Mesothelial cell of epicardium (in vitro differentiated cells): Measurements from ENCODE around the gene CCL11. TPM values are rescaled to one million over a fixed set of nuclear protein-coding genes. Genes with fewer than 3 reads are reported as not detected.

Experiments used
- DNase-seq, 2 experiments: peaks; one replicate each; pipeline ENCODE4 v3.0.0; 2021; ENCODE audit warnings: low spot score in 2 of 2; ENCODE audit not compliant: unreplicated experiment in 2 of 2
- H3K27ac Mint-ChIP-seq: 2 replicates; pipeline ENCODE4 v1.8.0; 2021; ENCODE audit warnings: mixed read lengths
- H3K27me3 Mint-ChIP-seq: 2 replicates; pipeline ENCODE4 v1.8.0; 2021; ENCODE audit warnings: low read depth, mixed read lengths
- H3K36me3 Mint-ChIP-seq: 2 replicates; pipeline ENCODE4 v1.8.0; 2021; ENCODE audit warnings: mixed read lengths
- H3K4me1 Mint-ChIP-seq: 2 replicates; pipeline ENCODE4 v1.8.0; 2021; ENCODE audit warnings: mixed read lengths
- H3K4me3 Mint-ChIP-seq: 2 replicates; pipeline ENCODE4 v1.8.0; 2021; ENCODE audit warnings: mild to moderate bottlenecking, moderate library complexity, mixed read lengths
- H3K9me3 Mint-ChIP-seq: 2 replicates; pipeline ENCODE4 v1.8.0; 2021; ENCODE audit warnings: mixed read lengths
- total RNA-seq: library from RNA; stranded (reverse); gene quantifications from 3 replicates; pipeline ENCODE4 v1.2.1, GENCODE V29; 2021
- TF ChIP-seq, protein P1 (sequence below): fragments of 200-600 bp; sonication (generic); IDR thresholded peaks from one replicate; pipeline ENCODE4 v1.5.0; 2021; ENCODE audit warnings: antibody characterized with exemption; ENCODE audit not compliant: unreplicated experiment

The CCL11 gene
- total RNA-seq, 1 donor from 2014 or later = not detected

DNA sequence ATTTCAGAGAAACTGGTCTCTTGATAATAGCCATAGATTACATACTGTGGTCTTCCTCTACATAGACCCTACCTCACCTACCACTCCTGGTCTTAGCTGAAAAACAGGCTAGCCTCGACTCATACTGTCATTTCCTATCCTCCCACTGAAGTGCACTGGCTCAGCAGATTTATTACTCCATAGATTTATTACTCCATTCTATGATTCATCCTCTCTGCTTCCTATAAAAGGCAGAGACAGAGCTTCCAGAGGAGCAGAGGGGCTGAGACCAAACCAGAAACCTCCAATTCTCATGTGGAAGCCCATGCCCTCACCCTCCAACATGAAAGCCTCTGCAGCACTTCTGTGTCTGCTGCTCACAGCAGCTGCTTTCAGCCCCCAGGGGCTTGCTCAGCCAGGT lies 15.6 kb upstream of the CCL11 start, which contains the start of gene CCL7:
Gene CCL7 (plus strand): TSS at position 253 of the 400 bp plus-strand sequence. CDS start 70 bp downstream, at position 323.
- no peak within 1 kb of the TSS for H3K27ac Mint-ChIP-seq
- H3K4me3 Mint-ChIP-seq = no peak within 1 kb of the TSS
- no peak for DNase-seq
- H3K27me3 Mint-ChIP-seq = peaks cover 63% of the 10 kb centered on the region
- no peaks in the 10 kb centered on the region for H3K36me3 Mint-ChIP-seq
- TF ChIP-seq, protein P1, sequence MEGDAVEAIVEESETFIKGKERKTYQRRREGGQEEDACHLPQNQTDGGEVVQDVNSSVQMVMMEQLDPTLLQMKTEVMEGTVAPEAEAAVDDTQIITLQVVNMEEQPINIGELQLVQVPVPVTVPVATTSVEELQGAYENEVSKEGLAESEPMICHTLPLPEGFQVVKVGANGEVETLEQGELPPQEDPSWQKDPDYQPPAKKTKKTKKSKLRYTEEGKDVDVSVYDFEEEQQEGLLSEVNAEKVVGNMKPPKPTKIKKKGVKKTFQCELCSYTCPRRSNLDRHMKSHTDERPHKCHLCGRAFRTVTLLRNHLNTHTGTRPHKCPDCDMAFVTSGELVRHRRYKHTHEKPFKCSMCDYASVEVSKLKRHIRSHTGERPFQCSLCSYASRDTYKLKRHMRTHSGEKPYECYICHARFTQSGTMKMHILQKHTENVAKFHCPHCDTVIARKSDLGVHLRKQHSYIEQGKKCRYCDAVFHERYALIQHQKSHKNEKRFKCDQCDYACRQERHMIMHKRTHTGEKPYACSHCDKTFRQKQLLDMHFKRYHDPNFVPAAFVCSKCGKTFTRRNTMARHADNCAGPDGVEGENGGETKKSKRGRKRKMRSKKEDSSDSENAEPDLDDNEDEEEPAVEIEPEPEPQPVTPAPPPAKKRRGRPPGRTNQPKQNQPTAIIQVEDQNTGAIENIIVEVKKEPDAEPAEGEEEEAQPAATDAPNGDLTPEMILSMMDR = no peak
- H3K4me1 Mint-ChIP-seq = peaks cover 4% of the 10 kb centered on the region
- H3K9me3 Mint-ChIP-seq = no peaks in the 10 kb centered on the region

DNA sequence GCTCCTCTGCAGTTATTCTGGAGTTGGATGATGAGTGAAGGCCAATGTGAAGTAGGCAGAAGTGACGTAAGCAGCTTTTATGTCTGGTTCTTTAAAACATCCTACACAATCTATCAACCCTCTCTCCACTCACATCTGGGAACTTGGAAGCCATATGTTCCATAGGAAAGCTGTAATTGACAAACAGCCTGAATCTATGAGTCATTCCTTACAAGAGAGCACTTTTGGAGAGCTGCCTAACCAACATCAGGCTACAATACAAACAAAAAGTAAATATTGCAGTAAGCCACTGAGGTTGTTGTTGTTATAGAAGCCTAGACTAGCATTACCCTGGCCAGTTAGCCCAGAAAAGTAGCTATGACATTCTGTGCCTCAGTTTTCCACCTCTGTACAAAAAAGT lies 9.7 kb upstream of the CCL11 start:
- Mint-ChIP-seq H3K36me3 (no peaks in the 10 kb centered on the region), H3K27ac (no peak overlapping the region), H3K4me1 (no peaks in the 10 kb centered on the region), H3K27me3 (peaks cover 60% of the 10 kb centered on the region), H3K9me3 (no peaks in the 10 kb centered on the region), H3K4me3 (no peak overlapping the region)
- DNase-seq = no peak
- TF ChIP-seq, protein P1 = no peak

DNA sequence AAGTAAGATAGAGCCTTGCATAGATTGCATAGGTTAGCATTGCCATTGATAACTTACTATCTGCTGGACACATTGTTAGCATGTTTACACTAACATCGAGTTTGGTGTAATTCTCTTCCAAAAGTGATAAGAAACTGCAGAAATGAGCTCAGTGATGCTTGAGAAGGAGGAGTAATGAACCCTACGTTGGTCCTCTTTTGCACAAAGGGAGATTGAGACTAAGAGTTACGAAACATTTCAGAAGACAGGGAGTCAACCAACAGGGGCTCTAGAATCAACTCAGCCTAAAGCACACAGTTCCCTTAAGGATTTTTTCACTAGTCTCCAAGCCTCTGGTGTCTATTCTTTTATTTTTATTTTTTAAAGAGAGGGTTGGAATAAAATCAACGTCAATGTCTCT lies 8.7 kb upstream of the CCL11 start:
- Mint-ChIP-seq H3K36me3 (no peaks in the 10 kb centered on the region), H3K9me3 (no peaks in the 10 kb centered on the region), H3K4me1 (no peaks in the 10 kb centered on the region), H3K4me3 (no peak overlapping the region), H3K27me3 (peaks cover 61% of the 10 kb centered on the region), H3K27ac (no peak overlapping the region)
- DNase-seq = no peak
- TF ChIP-seq, protein P1 = no peak

DNA sequence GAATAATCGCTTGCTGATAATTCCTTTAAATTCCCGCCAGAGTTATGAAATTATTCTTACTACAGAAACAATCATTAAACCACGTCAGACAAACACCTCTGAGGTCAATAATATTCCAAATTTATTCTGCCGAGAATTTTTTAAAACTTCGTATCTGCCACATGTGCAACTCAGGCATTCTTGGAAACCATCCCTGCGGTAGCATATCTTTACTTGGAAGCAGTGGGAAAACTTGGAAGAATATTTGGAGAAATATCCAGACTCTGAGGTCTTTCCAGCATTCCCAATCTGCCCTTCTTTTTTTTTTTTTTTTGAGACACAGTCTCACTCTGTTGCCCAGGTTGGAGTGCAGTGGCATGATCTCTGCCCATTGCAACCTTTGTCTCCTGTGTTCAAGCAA lies 2.0 kb upstream of the CCL11 start:
- Mint-ChIP-seq H3K4me1 (no peaks in the 10 kb centered on the region), H3K27me3 (peaks cover 74% of the 10 kb centered on the region), H3K4me3 (no peak overlapping the region), H3K9me3 (no peaks in the 10 kb centered on the region), H3K27ac (no peak overlapping the region), H3K36me3 (no peaks in the 10 kb centered on the region)
- DNase-seq = no peak
- TF ChIP-seq, protein P1 = no peak

DNA sequence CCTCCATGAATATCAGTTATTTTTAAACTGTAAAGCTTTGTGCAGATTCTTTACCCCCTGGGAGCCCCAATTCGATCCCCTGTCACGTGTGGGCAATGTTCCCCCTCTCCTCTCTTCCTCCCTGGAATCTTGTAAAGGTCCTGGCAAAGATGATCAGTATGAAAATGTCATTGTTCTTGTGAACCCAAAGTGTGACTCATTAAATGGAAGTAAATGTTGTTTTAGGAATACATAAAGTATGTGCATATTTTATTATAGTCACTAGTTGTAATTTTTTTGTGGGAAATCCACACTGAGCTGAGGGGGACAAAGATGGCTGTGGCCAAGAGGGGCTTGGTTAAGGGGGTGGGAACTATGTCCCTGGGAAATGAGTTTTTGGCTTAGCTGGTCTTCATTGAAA lies 2.3 kb downstream of the CCL11 start:
- TF ChIP-seq, protein P1 = no peak
- H3K4me3 Mint-ChIP-seq = no peak overlapping the region
- no peaks in the 10 kb centered on the region for H3K36me3 Mint-ChIP-seq
- DNase-seq = no peak
- no peak overlapping the region for H3K27ac Mint-ChIP-seq
- no peaks in the 10 kb centered on the region for H3K4me1 Mint-ChIP-seq
- H3K27me3 Mint-ChIP-seq = peaks cover 55% of the 10 kb centered on the region
- H3K9me3 Mint-ChIP-seq = no peaks in the 10 kb centered on the region

DNA sequence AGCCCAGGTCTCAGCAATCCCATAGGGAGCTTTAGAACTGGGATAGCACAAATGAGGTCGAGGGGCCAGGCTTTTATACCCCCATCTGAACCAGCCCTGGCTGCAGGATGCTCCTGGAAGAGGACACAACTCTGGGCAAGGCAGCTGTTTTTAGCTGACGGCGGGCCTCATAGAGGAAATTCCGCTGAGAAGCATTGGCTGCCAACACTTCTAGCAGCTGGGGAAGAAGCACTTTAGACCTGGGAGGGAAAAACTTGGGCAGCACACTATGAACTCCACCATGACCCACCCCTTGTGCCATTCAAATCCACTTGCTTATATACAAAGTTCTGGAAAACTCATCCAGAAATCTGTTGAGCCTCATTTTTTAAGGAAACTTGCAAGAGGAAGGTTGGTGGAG lies 5.0 kb downstream of the CCL11 start:
- Mint-ChIP-seq H3K9me3 (no peaks in the 10 kb centered on the region), H3K4me3 (no peak overlapping the region), H3K27me3 (peaks cover 42% of the 10 kb centered on the region), H3K27ac (no peak overlapping the region), H3K4me1 (no peaks in the 10 kb centered on the region), H3K36me3 (no peaks in the 10 kb centered on the region)
- TF ChIP-seq, protein P1 = no peak
- DNase-seq = no peak
